ENCODE results near the gene CCDC82. TPM values are rescaled to one million over a fixed set of nuclear protein-coding genes. Genes with fewer than 3 reads are reported as not detected.

Gene CCDC82
- total RNA-seq, 2 experiments from 2014 or later: 22.2 to 43.6 TPM

DNA sequence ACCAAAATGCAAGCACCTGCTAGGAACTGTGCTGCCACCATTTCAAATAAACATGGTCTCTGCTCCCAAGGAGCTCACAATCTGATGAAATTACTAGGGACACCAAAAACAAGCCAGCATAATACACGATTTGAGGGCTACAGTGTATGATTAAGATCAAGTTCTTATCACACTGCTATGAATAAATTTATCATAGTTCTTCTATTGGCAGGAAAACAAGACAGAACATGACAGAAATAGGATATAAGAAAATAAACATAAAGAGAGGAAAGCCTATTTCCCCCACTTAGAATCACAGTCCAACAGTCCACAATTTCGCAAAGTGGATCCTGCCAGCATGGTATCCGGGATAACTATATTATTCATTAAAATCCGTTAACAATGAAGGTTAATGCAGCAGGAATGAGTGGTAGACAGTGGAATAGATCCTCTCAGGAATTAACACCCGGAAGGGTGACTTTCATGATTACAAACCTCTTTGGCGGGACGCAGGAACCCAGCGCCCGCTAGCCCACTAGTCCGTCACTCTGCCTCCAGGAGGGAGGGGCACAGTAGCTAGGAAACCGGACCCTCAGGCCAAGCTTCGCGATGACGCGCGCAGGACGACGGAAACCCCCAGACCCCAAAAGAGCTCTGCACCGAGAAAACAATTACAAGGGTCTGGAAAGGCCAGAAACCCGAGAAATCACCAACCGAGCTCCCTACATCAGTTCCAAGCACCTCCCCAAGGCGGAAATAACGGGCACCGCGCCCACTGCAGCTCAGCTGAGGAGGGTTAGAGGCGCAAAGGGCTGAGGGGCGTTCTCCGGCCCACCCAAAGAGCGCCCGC lies 607 bp downstream of the CCDC82 start:
- TF ChIP-seq, protein P1, sequence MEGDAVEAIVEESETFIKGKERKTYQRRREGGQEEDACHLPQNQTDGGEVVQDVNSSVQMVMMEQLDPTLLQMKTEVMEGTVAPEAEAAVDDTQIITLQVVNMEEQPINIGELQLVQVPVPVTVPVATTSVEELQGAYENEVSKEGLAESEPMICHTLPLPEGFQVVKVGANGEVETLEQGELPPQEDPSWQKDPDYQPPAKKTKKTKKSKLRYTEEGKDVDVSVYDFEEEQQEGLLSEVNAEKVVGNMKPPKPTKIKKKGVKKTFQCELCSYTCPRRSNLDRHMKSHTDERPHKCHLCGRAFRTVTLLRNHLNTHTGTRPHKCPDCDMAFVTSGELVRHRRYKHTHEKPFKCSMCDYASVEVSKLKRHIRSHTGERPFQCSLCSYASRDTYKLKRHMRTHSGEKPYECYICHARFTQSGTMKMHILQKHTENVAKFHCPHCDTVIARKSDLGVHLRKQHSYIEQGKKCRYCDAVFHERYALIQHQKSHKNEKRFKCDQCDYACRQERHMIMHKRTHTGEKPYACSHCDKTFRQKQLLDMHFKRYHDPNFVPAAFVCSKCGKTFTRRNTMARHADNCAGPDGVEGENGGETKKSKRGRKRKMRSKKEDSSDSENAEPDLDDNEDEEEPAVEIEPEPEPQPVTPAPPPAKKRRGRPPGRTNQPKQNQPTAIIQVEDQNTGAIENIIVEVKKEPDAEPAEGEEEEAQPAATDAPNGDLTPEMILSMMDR (conservative IDR thresholded peaks at IDR 0.05; ENCODE audit: low read length): no peak
- TF ChIP-seq EZH2phosphoT487 (IDR thresholded peaks at IDR 0.05; ENCODE audit: borderline replicate concordance, low read depth, low read length): no peak
- Histone ChIP-seq H4K20me1 (ENCODE audit: insufficient read depth, low read length) (no peaks in the 10 kb centered on the region), H3K4me3 (ENCODE audit: low read depth, low read length, poor library complexity, severe bottlenecking) (peak overlapping the region; percentile 82), H3K27ac (ENCODE audit: low read depth, low read length, poor library complexity, severe bottlenecking) (peak overlapping the region; percentile 56), H3K9me2 (ENCODE audit: insufficient read depth, low read length) (no peaks in the 10 kb centered on the region), H3K79me2 (ENCODE audit: insufficient read depth, low read depth, low read length) (peaks cover 47% of the 10 kb centered on the region; the same call in 1 of the 2 replicates), H3K4me2 (ENCODE audit: low read length) (peak overlapping the region; percentile 90), H2AFZ (ENCODE audit: low read length) (peak overlapping the region; percentile 90), H3K36me3 (ENCODE audit: insufficient read depth, low read length) (peaks cover 15% of the 10 kb centered on the region), H3K9me3 (ENCODE audit: low read length) (no peaks in the 10 kb centered on the region), H3K4me1 (ENCODE audit: insufficient read depth, low read length, poor library complexity, severe bottlenecking) (peaks cover 32% of the 10 kb centered on the region)
- ChIA-PET CTCF (ENCODE audit: unreplicated experiment) (interaction anchor here (0.7 to 1.3 kb wide), 2 partner anchors 46 to 112 kb away, joined by 4 read pairs; partner anchors contain the start of gene MAML2), POLR2A (interaction anchor here (0.6 to 2.5 kb wide), 29 partner anchors 11 to 1291 kb away, joined by 3 to 9 read pairs (median 4); partner anchors contain the start of genes CEP57, FAM76B and MAML2)
- DNase-seq (ENCODE audit: low spot score): peak; percentile 62
- BruUV-seq (replicated peaks): no TSS peak
- intact Hi-C loops (cut with micrococcal nuclease; ENCODE audit: unreplicated experiment): loop anchor here (2.0 to 10.0 kb wide), 4 partner anchors 132 to 674 kb away; partner anchors contain the start of gene CEP57

DNA sequence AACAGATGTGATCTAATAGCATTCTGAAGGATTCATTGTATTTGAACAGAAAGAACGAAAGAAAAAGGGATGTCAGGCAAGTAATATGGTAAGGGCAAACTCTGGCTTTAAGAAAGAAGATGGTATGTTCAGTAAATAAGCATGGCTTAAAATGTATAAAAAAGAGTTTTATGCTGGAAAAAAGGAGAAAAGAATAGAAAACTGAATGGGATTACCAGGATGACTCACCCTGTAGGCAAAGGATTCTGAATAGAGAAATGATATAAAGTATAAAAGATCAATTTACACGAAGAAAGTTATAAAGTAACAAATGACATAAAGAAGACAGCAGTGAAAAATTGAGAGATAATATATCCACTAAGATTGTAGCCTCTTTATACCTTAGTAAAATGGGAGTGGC lies 4.5 kb downstream of the CCDC82 start:
- no peak overlapping the region for H3K4me3 ChIP-seq (ENCODE audit: low read depth, low read length, poor library complexity, severe bottlenecking)
- H4K20me1 ChIP-seq (ENCODE audit: insufficient read depth, low read length): no peaks in the 10 kb centered on the region
- H3K27ac ChIP-seq (ENCODE audit: low read depth, low read length, poor library complexity, severe bottlenecking): no peak overlapping the region
- peaks cover 48% of the 10 kb centered on the region for H3K36me3 ChIP-seq (ENCODE audit: insufficient read depth, low read length)
- no peak for DNase-seq (ENCODE audit: low spot score)
- H3K79me2 ChIP-seq (ENCODE audit: insufficient read depth, low read depth, low read length): peaks cover 27% of the 10 kb centered on the region
- H2AFZ ChIP-seq (ENCODE audit: low read length): no peak overlapping the region
- intact Hi-C loops (cut with micrococcal nuclease; ENCODE audit: unreplicated experiment): loop anchor here (5.0 to 10.0 kb wide), 3 partner anchors 128 to 670 kb away; partner anchors contain the start of gene CEP57
- peaks cover 16% of the 10 kb centered on the region for H3K4me1 ChIP-seq (ENCODE audit: insufficient read depth, low read length, poor library complexity, severe bottlenecking)
- CTCF ChIA-PET (ENCODE audit: unreplicated experiment): interaction anchor here (1.2 kb wide), 1 partner anchor 42 kb away, joined by 3 read pairs; the partner anchor contains the start of gene MAML2
- H3K9me3 ChIP-seq (ENCODE audit: low read length): no peaks in the 10 kb centered on the region
- H3K4me2 ChIP-seq (ENCODE audit: low read length): no peak overlapping the region
- POLR2A ChIA-PET: no interaction called here
- H3K9me2 ChIP-seq (ENCODE audit: insufficient read depth, low read length): no peaks in the 10 kb centered on the region
- BruUV-seq (replicated peaks): no TSS peak
- TF ChIP-seq, protein P1 (conservative IDR thresholded peaks at IDR 0.05; ENCODE audit: low read length): no peak
- no peak for TF ChIP-seq EZH2phosphoT487 (IDR thresholded peaks at IDR 0.05; ENCODE audit: borderline replicate concordance, low read depth, low read length)
